Lower leg skin (tissue), 3 donors: Measurements from ENCODE around the gene MEPE.

Source experiments
- POLR2A ChIP-seq, 2 donors: fragments of 450-650 bp; IDR thresholded peaks; one replicate each; pipeline ENCODE4 v1.6.1; 2016 to 2017; ENCODE audit warnings: antibody characterized with exemption in 2 of 2, mild to moderate bottlenecking in 1 of 2, moderate library complexity in 1 of 2
- TF ChIP-seq, protein P1 (sequence below), 3 donors: fragments of 450-650 bp; IDR thresholded peaks; one replicate each; pipeline ENCODE4 v1.5.1; 2016; ENCODE audit warnings: antibody characterized with exemption in 3 of 3, mild to moderate bottlenecking in 3 of 3, moderate library complexity in 2 of 3

DNA sequence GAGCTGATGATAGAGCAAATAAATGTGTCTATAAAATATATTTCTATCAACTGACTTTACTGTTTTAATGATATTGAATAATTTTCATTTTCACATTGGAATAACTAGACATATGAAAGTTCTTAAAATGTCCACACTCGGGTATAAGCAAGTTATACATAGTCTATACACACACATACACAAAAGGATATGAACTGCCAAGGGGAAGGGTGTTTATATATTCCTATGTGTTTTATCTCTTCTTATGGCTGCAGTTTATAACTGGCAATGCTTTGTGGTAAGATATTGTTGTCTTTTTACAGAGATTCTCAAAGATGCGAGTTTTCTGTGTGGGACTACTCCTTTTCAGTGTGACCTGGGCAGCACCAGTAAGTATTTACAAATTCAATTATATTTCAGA is 1.6 kb downstream of the MEPE start:
- TF ChIP-seq, protein P1, sequence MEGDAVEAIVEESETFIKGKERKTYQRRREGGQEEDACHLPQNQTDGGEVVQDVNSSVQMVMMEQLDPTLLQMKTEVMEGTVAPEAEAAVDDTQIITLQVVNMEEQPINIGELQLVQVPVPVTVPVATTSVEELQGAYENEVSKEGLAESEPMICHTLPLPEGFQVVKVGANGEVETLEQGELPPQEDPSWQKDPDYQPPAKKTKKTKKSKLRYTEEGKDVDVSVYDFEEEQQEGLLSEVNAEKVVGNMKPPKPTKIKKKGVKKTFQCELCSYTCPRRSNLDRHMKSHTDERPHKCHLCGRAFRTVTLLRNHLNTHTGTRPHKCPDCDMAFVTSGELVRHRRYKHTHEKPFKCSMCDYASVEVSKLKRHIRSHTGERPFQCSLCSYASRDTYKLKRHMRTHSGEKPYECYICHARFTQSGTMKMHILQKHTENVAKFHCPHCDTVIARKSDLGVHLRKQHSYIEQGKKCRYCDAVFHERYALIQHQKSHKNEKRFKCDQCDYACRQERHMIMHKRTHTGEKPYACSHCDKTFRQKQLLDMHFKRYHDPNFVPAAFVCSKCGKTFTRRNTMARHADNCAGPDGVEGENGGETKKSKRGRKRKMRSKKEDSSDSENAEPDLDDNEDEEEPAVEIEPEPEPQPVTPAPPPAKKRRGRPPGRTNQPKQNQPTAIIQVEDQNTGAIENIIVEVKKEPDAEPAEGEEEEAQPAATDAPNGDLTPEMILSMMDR (IDR thresholded peaks at IDR 0.05), result no peak
- TF ChIP-seq POLR2A (IDR thresholded peaks at IDR 0.05), result no peak
